KOPT-K1 (cell line): ENCODE measurements around the gene SHF.

Experiments
- H3K27ac ChIP-seq: fragments of 200-600 bp; sonication (generic); 2 replicates; pipeline ENCODE4 v1.5.1; 2016; ENCODE audit warnings: antibody characterized with exemption, mild to moderate bottlenecking, low read depth, low read length; ENCODE audit not compliant: poor library complexity, severe bottlenecking
- H3K36me3 ChIP-seq: fragments of 200-600 bp; sonication (generic); 2 replicates; pipeline ENCODE4 v1.5.1; 2017; ENCODE audit warnings: antibody characterized with exemption, mild to moderate bottlenecking, low read length, moderate library complexity; ENCODE audit not compliant: insufficient read depth
- H3K9me3 ChIP-seq: fragments of 200-600 bp; sonication (generic); 2 replicates; pipeline ENCODE4 v1.5.1; 2017; ENCODE audit warnings: antibody characterized with exemption, low read length, mild to moderate bottlenecking; ENCODE audit not compliant: insufficient read depth, poor library complexity, severe bottlenecking

The SHF gene

GRCh38 chr15:45134682-45135604, 52.8 kb downstream of the SHF start:
- Histone ChIP-seq H3K27ac (no peak overlapping the region), H3K9me3 (no peaks in the 10 kb centered on the region), H3K36me3 (no peaks in the 10 kb centered on the region)

- H3K27ac ChIP-seq = no peak overlapping the region
- no peaks in the 10 kb centered on the region for H3K9me3 ChIP-seq
- H3K36me3 ChIP-seq = no peaks in the 10 kb centered on the region
These were observed 53.7 kb downstream of the SHF start for GRCh38 chr15:45134046-45134445.

- Histone ChIP-seq H3K36me3 (no peaks in the 10 kb centered on the region), H3K9me3 (no peaks in the 10 kb centered on the region), H3K27ac (no peak overlapping the region)
These were observed 54.2 kb downstream of the SHF start for GRCh38 chr15:45133561-45133920.

- no peak overlapping the region for H3K27ac ChIP-seq
These were observed 54.8 kb downstream of the SHF start for GRCh38 chr15:45132844-45133560.

GRCh38 chr15:45131510-45131909, 56.3 kb downstream of the SHF start:
- Histone ChIP-seq H3K27ac (no peak overlapping the region), H3K36me3 (no peaks in the 10 kb centered on the region), H3K9me3 (no peaks in the 10 kb centered on the region)

More at GRCh38 chr15:45132844-45133560, 54.8 kb downstream of the SHF start:
- H3K9me3 ChIP-seq = no peaks in the 10 kb centered on the region
- no peaks in the 10 kb centered on the region for H3K36me3 ChIP-seq

- Histone ChIP-seq H3K9me3 (no peaks in the 10 kb centered on the region), H3K36me3 (no peaks in the 10 kb centered on the region), H3K27ac (no peak overlapping the region)
These were observed 57.3 kb downstream of the SHF start for GRCh38 chr15:45130291-45131000.

GRCh38 chr15:45129651-45130129, 58.1 kb downstream of the SHF start, which contains the start of the genes DUOX1 and DUOXA1:
TSS of gene DUOX1 (plus strand) at chr15:45129994. CDS start at chr15:45131967, 1,973 bp downstream.
TSS of gene DUOXA1 (minus strand) at chr15:45129879. CDS start at chr15:45123014, 6,865 bp downstream.
- Histone ChIP-seq H3K27ac (no peak within 1 kb of the TSS), H3K9me3 (no peaks in the 10 kb centered on the region), H3K36me3 (no peaks in the 10 kb centered on the region)

GRCh38 chr15:45128971-45129639, 58.7 kb downstream of the SHF start:
- Histone ChIP-seq H3K36me3 (no peaks in the 10 kb centered on the region), H3K27ac (no peak overlapping the region), H3K9me3 (no peaks in the 10 kb centered on the region)

GRCh38 chr15:45126535-45127158, 61.1 kb downstream of the SHF start:
- Histone ChIP-seq H3K36me3 (no peaks in the 10 kb centered on the region), H3K27ac (no peak overlapping the region), H3K9me3 (no peaks in the 10 kb centered on the region)

GRCh38 chr15:45123397-45123796, 64.4 kb downstream of the SHF start:
- Histone ChIP-seq H3K9me3 (no peaks in the 10 kb centered on the region), H3K36me3 (no peaks in the 10 kb centered on the region), H3K27ac (no peak overlapping the region)

GRCh38 chr15:45122719-45123118, 65.0 kb downstream of the SHF start:
- Histone ChIP-seq H3K27ac (no peak overlapping the region), H3K9me3 (no peaks in the 10 kb centered on the region), H3K36me3 (no peaks in the 10 kb centered on the region)

- H3K9me3 ChIP-seq = no peaks in the 10 kb centered on the region
- H3K36me3 ChIP-seq = no peaks in the 10 kb centered on the region
- no peak overlapping the region for H3K27ac ChIP-seq
These were observed 65.9 kb downstream of the SHF start for GRCh38 chr15:45121706-45122417.

GRCh38 chr15:45121020-45121419, 66.7 kb downstream of the SHF start:
- no peaks in the 10 kb centered on the region for H3K9me3 ChIP-seq
- no peak overlapping the region for H3K27ac ChIP-seq
- no peaks in the 10 kb centered on the region for H3K36me3 ChIP-seq
